DMS79 (cell line): ENCODE data around the gene DSG4.

Experiments
- DNase-seq: peaks from one replicate; lab custom pipeline; 2025; lab: John Stamatoyannopoulos, UW

The DSG4 gene

DNA sequence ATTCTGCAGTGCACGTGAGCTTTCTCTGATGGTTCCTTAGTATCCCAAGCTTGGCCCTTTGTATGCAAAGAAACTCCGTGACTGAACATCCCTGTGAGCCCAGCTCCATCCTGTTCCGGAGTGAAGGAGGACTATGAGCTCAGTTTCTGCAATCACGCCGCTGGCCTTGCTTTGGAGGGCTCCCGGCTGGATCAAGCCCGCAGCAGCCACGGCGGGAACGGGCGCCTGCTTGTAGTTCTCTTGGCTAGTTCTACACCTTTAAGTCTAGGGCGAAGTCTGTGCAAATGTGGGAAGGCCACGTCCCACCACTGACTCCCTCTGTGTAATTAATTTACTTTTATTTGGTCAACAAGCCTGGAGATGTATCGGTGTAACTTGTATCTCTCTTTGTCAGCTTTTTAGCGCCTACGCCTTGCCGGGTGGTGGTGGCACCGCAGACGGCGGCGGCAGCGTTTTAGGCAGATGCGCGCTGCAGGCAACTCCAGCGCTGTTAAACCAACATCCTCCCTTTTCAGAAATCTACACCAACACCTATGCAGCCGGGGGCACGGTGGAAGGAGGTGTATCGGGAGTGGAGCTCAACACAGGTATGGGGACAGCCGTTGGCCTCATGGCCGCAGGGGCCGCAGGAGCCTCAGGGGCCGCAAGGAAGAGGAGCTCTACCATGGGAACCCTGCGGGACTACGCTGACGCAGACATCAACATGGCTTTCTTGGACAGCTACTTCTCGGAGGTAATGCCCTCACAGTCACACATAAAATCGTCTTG lies 34.3 kb downstream of the DSG4 start:
- no peak for DNase-seq

DNA sequence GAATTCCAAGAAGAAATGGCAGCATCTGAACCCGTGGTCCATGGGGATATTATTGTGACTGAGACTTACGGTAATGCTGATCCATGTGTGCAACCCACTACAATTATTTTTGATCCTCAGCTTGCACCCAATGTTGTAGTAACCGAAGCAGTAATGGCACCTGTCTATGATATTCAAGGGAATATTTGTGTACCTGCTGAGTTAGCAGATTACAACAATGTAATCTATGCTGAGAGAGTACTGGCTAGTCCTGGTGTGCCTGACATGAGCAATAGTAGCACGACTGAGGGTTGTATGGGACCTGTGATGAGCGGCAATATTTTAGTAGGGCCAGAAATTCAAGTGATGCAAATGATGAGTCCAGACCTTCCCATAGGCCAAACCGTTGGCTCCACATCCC lies 36.6 kb downstream of the DSG4 start:
- DNase-seq, result no peak

DNA sequence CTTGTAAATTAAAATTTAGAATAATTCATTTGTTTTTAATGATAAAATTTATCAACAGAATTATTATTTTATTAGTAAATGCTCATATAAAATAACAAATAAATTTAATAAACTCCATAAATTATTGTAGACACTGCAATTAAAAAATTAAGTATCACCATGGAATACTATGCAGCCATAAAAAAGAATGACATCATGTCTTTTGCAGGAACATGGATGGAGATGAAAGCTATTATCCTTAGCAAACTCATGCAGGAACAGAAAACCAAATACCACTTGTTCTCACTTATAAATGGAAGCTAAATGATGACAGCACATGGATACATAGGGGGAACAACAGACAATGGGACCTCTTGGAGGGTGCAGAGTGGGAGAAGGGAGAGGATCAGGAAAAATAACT lies 41.3 kb downstream of the DSG4 start:
- no peak for DNase-seq

DNA sequence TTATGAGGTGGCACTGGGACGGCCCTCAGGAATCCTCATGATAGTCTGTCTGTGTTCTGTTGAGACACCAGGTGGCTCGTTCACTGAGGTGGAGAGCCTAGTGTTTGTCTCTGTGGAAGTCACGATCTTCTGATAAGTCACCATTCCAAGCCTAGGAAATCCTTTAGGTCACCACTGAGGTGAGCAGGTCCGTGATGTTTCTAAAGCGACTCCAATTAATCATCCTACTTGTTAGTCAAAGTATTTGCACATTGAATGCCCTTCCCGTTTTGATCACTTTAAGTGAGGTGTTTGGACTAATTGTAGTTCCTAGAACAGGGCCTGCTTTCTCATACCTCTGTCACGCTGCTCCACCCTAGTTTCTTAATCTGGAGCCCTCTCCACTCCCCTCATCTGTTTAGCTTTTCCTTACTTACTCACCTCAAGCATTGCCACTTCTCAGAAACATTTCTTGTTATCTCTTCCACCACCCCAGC lies 42.9 kb downstream of the DSG4 start:
- no peak for DNase-seq

DNA sequence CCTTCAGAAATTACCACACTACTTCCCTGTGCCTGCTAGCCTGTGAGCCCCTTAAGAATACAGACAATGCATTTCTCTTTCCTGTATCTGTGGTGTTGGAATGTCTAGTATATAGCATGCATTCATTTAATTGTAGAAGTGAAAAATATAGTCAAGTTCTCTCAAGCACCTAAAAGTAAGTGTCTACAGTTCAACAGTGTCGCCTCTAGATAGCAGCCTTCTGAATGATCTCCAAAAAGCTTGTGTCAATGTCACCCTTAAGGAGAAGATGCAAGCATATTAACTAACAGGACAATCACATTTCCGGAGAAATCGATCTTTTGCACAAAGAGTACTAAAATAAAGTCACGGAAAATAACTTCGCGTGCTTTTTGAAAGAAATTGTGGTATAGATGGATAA lies 43.5 kb downstream of the DSG4 start:
- no peak for DNase-seq

DNA sequence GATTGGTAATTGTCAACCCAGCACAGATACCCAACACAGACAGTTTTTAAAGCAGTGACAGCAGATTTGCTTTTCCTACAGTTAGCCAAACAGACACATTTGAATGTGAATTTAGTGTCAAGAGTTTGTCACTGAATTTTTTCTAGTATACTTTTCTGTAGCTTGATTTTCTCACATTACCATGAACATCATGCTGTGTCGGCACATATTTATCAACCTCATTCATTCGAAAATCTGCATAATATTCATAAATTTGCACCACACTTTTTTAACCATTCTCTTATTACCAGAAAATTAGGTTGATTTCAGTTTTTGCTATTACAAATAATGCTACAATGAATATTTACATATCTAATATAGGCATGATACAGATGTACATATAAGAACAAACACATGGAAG lies 43.9 kb downstream of the DSG4 start:
- DNase-seq, result no peak

DNA sequence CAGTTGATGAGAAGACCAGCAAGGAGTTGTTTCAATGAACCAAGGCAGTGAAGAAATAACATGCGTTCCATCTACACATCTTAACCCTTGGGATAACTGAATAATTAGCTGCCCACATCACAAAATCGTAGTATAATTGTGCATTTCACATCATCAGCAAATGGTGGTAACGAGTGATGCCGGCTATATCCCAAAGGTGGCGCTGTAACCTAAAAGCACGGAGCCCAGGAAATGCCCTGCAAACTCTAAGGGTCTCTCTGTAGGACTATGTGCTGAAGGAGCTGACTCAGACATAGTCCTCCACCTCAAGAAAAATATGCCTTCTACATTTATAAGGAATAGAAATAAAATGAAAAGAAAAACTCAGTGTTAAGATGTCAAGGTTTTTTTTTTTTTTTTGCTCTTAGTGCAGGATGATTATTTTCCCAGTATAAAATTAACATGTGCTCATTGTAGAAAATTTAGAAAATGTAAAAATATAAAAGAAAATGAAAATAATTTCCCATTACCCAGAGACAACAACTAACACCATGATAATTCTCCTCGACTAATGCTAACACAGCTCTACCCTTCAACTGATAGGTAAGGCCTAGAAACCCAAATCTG lies 47.9 kb downstream of the DSG4 start:
- DNase-seq, result no peak

DNA sequence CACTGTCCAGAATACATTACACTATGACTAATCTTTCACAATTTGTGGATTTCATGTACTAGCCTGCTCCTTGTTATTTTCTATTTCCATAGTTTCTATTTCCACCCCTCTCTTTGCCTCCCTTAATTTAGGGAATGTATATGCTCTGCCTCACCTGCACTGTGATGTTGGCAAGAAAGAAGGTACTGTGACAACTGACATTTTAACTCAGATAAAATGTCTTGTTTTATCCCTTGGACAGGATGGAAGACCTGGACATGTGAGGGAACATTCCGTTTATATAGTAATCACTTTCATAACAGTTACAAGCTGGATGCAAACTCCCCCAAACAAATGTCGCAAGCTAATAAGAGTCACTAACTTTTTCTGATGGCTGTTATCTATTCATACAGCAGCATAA lies 49.4 kb downstream of the DSG4 start:
- no peak for DNase-seq

DNA sequence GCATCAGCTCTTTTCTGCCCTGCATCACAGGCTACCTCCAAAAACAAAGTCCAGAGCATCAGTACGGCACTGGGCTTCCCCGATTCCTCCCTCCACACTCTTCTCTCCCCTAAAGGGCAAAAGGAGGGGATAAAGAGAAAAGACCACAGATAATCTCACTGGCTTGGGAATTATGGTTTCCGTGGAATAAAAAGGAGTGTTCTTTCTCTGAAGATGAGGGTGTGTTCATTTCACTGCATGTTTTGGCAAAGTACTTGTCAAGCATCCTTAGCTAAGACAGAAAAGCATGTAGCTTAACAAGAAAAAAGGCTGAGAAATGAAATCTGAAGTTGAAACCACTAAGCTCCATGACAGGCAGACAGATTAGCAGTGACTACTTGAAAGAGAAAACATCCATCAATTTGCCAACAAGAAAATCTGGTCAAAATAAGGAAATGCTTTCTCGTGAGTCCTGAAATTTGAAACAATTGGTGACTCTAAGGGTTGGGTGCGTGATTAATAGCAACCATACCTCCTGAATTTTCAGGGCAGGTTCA lies 50.4 kb downstream of the DSG4 start:
- no peak for DNase-seq

DNA sequence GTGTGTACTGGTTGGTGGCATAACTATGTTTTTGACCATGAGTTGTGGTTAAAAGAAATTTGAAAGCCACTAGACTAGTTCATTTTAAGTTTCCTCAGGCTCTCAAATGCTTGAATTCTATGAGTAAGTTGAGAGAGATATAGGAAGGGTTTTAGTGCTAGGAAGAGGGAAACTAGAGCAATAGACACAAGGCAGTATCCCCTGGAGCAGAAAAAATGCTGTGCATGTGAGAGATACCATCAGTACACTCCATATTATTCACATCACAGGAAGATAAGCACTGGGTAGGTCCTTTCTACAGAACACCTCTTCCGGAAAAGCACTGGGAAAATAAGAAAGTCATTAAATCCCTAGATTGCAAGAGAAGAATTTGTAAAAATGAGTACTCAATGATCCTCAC lies 51.6 kb downstream of the DSG4 start:
- DNase-seq, result no peak

DNA sequence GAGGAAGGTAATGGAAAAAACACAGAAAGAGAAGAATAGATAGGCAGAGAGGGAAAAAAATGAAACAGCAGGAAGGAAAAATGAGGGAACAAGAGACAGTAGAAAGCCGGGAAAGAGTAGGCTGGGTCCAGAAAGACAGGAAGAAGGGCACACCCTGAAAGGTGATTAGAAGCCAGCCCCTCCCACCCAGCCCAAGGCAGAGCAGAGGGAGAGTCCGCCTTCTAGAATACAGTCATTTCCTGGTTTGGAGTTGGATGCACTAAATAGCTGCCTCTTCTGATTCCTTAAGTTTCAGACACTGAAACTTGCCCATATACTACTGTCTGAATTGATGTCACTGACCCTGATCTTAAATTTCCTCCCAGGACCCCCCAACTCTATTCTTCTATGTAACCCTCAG lies 53.0 kb downstream of the DSG4 start:
- no peak for DNase-seq

DNA sequence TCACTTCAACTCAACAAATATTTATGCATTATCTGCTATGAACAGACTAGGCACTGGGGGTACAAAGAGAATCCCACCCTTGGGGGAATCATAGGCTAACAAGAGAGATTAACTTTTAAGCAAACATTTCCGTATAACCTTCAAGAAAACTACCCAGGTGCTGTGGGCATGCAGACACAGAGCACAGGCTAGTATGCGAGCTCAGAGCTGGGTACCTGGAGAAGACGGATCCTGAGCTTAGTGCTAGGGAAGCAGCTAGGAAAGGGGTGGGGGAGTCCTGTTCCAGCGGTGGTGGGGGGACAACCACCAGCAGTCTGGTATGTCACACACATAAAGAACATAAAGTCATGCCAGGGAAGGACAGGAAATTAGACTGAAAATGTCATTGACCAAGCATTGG lies 53.5 kb downstream of the DSG4 start:
- no peak for DNase-seq

DNA sequence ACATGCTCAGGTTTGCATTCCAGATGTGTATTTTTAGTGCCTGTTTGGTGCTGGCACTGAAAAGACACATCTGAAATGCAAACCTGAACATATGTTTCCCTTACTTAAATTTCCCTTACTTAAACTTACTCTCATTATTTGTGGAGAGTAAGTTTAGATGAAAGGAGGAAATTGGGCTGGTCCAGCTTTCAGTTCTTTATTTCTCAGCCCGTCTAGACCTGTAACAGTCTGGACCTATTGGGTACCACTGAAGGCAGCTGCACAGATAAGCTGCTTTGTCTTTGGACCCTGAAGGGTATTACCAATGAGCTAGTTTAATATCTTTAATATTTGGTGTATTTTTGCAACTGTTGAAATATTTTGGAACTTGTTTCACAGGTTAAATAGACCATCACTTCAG lies 54.0 kb downstream of the DSG4 start:
- no peak for DNase-seq

DNA sequence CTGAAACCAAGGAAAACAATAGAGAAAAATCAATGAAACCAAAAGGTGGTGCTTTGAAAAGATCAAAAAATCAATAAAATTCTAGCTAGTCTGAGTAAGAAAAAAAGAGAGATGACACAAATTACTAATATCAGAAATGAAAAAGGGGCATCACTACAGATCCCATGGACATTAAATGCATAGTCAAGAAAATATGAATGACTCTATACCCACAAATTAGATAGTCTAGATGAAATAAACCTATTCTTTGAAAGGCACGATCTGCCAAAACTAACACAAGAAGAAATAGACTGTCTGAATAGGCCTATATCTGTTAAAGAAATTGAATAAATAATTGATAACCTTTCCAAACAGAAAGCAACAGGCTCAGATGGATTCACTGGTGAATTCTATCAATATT lies 55.7 kb downstream of the DSG4 start:
- no peak for DNase-seq

DNA sequence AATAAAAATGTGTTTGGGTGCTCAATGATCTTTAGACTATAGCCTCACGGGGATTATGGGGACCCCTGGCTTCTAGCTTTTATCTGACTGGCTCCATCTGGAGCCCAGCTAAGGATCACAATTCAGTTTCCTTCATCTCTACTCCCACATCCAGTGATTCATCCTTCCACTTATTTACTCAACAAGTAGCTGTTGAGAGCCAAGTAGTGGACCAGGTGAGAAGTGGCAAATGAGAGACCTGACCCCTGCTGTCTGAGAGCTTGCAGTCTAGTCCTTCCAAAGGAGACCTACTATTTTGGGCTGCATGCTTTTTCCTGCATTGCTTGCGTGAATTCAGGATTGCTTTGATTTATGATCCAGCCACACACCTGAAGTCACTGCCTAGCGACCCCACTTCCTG lies 60.2 kb downstream of the DSG4 start:
- no peak for DNase-seq

DNA sequence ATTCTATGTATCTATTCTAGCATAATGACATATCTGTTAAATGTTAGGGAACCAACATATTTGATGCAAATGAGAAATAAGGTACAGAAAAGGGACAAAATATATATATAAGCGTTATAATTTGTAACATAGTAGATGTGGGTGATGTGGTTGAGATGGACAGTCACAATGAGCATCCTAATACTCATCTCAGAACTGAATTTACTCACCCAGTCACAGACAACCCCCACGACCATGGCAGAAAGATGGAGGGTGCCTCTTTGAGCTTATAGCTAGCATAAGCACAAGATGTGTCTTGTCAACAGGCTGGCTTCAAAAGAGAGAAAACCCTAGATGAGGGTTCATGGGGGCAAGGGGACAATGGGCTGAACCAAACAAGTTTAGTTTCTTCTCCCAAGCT lies 61.8 kb downstream of the DSG4 start:
- no peak for DNase-seq

DNA sequence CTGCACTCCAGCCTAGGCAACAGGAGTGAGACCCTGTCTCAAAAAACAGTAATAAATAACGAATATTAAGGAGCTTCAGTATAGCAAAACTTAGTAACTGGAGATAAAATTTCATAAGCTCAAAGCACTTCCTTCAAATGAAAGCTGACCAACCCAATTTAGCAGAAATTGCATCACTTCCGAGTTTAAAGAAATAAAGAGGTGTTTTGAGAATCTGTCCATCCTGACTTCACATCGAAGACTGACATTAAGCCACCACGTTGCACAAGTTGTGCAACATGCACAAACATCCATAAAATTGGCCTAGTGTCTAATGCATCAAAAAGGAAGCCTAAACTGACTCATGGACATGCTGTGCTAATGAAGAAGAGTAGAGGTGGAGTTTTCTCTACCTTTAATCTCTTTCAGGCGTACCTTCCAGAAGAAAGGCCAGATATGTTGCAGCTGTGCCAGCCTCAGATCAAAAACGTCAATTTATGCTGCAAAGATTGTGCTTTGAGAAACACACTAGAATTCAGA lies 63.3 kb downstream of the DSG4 start:
- DNase-seq, result no peak

DNA sequence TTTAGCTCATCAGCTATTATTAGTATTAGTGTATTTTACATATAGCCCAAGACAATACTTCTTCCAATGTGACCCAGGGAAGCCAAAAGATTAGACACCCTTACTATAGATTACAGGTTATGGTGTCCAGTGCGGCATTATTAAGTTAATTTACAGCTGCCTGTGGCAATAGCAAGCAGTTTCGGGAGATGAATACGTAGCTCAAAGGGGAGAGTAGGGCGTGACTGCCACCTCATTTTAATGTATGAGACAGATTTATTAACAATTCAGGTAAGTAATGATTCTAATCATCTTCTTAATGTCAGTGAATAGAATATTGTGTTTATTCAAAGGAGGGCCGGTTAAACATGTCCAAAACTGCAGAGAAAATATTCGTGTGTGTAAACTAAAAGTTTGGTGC lies 64.2 kb downstream of the DSG4 start:
- no peak for DNase-seq

DNA sequence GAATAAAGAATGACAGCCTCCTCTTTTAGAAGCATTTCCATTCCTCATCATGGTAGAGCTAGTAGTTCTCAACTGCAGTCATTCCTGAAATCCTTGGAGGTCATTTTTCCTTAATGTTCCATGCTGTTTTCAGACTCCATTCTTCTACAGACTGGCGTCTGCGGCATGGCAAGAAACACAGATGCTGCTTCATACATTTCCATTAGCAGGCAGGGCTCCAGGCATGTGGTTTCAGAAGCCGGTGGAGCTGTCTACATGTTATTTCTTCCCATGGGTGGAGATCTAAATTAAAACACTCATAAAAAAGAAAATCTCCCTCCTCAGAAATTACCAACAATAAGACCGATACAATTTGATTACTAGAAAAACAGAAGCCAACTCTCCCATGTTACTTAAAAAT lies 64.9 kb downstream of the DSG4 start:
- DNase-seq, result no peak

DNA sequence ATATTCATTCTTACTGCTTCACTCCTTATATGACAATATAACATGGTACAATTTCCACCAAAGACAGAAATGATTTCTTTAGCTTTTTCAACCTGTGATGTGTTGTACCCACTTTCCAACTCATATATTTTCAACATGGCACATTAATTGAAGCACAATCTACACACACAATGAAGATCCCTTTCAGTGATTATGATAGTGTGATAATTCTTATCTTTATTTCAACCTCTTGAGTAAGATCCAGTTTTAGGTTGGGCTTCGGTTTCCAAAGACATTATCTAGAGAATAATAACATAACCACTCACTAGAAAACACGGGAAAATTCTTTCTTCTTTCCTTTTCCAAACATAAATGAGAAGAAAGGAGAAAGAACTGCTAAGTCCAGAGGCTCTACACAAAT lies 67.6 kb downstream of the DSG4 start:
- no peak for DNase-seq

DNA sequence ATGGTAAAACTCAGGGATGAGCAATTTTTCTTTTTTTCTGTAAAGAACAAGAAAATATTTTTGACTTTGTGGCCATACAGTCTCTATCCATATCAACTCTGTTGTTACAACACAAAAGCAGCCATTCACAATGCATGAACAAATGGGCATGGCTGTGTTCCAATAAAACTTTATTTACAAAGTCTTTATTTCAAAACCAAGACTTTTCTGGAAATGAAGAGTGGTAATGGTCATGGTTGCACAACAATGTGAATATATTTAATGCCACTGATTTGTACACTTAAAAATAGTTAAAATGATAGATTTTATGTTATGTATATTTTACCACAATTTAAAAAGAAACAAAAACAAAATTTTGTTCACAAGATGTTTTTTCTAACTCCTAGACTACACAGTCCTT lies 69.3 kb downstream of the DSG4 start:
- DNase-seq, result no peak

DNA sequence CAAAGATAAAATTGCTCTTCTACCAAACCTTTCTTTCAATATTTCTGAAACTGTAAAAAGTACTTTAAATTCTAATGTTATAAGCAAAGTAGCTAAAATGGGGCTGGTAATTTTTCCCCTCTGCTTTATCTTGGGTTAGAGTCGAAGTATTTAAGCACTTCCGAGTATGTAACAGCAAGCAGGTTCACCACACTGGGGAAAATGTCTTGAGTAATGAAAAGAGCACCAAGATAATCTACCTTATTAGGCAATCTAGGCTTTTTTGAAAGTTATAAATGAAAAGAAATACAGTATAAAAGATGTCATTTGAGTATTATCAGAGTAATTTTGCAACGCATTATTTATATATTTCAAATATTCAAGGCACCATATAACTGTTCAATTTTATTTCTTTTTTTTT lies 70.3 kb downstream of the DSG4 start:
- DNase-seq, result no peak

DNA sequence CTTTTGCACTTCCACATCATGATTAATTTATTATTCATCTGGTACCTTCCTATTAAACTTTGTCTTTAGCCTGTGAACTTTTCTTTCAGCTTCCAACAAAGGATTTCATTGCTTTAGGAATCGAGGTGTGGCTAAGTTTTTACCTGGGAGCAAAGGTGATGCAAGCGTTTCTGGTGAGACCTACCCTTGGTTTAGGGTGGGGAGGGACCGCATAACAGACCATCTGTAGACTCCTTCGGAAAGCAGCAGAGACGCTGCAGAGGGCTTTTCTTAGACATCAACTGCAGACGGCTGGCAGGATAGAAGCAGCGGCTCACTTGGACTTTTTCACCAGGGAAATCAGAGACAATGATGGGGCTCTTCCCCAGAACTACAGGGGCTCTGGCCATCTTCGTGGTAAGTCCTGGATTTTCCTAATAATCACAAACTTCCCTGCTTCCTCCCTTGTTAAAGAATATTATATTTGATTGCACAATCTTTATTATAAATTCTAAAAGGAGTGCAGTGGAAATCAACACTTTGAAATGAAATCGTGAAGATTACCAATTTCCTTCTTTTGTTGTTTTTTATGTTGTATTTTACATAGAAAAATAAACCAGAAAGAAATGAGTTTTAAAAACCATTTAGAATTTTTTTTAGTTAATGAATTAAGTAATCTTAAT lies 71.1 kb downstream of the DSG4 start, which contains the start of gene DSG3:
TSS of gene DSG3 (plus strand) at position 212 of the 662 bp plus-strand sequence. CDS start at position 349, 137 bp downstream.
- DNase-seq, result no peak
